MM.1S (cell line): ENCODE data around the gene NRAP.

Source experiments
- DNase-seq: peaks from one replicate; pipeline ENCODE4 v3.0.0-alpha.2; 2015
- H2AFZ ChIP-seq: fragments of 300-600 bp; sonication (generic); 2 replicates; pipeline ENCODE4 v1.6.0; 2016; ENCODE audit warnings: antibody characterized with exemption, low read length
- H3F3A ChIP-seq: fragments of 300-600 bp; sonication (generic); 2 replicates; pipeline ENCODE4 v1.6.1; 2016; ENCODE audit warnings: mild to moderate bottlenecking, antibody characterized with exemption, low read length, moderate library complexity, mixed read lengths; ENCODE audit not compliant: insufficient read depth
- H3K27ac ChIP-seq: fragments of 300-600 bp; sonication (generic); 2 replicates; pipeline ENCODE4 v1.5.1; 2016; ENCODE audit warnings: mild to moderate bottlenecking, low read length
- H3K27me3 ChIP-seq: fragments of 300-600 bp; sonication (generic); replicated peaks from 2 replicates; pipeline ENCODE4 v1.6.0; 2016; ENCODE audit warnings: low read length; ENCODE audit not compliant: insufficient read depth
- H3K36me3 ChIP-seq: fragments of 300-600 bp; sonication (generic); replicated peaks from 2 replicates; pipeline ENCODE4 v1.6.1; 2016; ENCODE audit warnings: mild to moderate bottlenecking, low read length, mixed read lengths; ENCODE audit not compliant: insufficient read depth
- H3K4me1 ChIP-seq: fragments of 300-600 bp; sonication (generic); 2 replicates; pipeline ENCODE4 v1.6.1; 2016; ENCODE audit warnings: low read length, mixed read lengths
- H3K4me2 ChIP-seq: fragments of 300-600 bp; sonication (generic); 2 replicates; pipeline ENCODE4 v1.6.0; 2016; ENCODE audit warnings: low read depth, low read length
- H3K4me3 ChIP-seq: fragments of 300-600 bp; sonication (generic); 2 replicates; pipeline ENCODE4 v1.5.1; 2016; ENCODE audit warnings: low read length, mixed read lengths
- H3K79me2 ChIP-seq: fragments of 300-600 bp; sonication (generic); 2 replicates; pipeline ENCODE4 v1.6.1; 2016; ENCODE audit warnings: mixed run types, low read length, mixed read lengths
- H3K9ac ChIP-seq: fragments of 300-600 bp; sonication (generic); 2 replicates; pipeline ENCODE4 v1.6.1; 2016; ENCODE audit warnings: low read length, mixed read lengths
- H3K9me2 ChIP-seq: fragments of 300-600 bp; sonication (generic); replicated peaks from 2 replicates; pipeline ENCODE4 v1.6.1; 2016; ENCODE audit warnings: mild to moderate bottlenecking, low read length, mixed read lengths; ENCODE audit not compliant: insufficient read depth
- H3K9me3 ChIP-seq: fragments of 300-600 bp; sonication (generic); replicated peaks from 2 replicates; pipeline ENCODE4 v1.6.1; 2016; ENCODE audit warnings: mild to moderate bottlenecking, low read length, mixed read lengths; ENCODE audit not compliant: insufficient read depth
- H4K20me1 ChIP-seq: fragments of 300-600 bp; sonication (generic); 2 replicates; pipeline ENCODE4 v1.6.1; 2016; ENCODE audit warnings: mild to moderate bottlenecking, low read length, moderate library complexity, mixed read lengths; ENCODE audit not compliant: insufficient read depth
- EZH2 ChIP-seq: fragments of 300-600 bp; sonication (generic); optimal IDR thresholded peaks from 2 replicates; pipeline ENCODE3; 2017; ENCODE audit warnings: low read depth, mild to moderate bottlenecking, antibody characterized with exemption, low read length, mixed read lengths
- EZH2phosphoT487 ChIP-seq: fragments of 300-600 bp; sonication (generic); IDR thresholded peaks from 2 replicates; pipeline ENCODE4 v1.6.1; 2018; ENCODE audit warnings: antibody characterized with exemption, low read length
- TF ChIP-seq, protein P1 (sequence below): fragments of 300-600 bp; sonication (generic); IDR thresholded peaks from 2 replicates; pipeline ENCODE4 v1.5.1; 2016; ENCODE audit warnings: antibody characterized with exemption, low read length, mixed read lengths

NRAP gene

GRCh38 chr10:113663908-113664307, at the start of gene NRAP:
Gene NRAP, minus strand, starts transcription at chr10:113664041. Its CDS starts 159 bp downstream, at chr10:113663882.
- Histone ChIP-seq H3K9me2 (no peaks in the 10 kb centered on the region), H3K9me3 (no peaks in the 10 kb centered on the region), H3K4me3 (no peak within 1 kb of the TSS), H4K20me1 (no peaks in the 10 kb centered on the region), H3K4me1 (no peaks in the 10 kb centered on the region), H3K36me3 (no peaks in the 10 kb centered on the region), H3K27me3 (no peaks in the 10 kb centered on the region), H2AFZ (no peak within 1 kb of the TSS), H3F3A (no peaks in the 10 kb centered on the region), H3K27ac (no peak within 1 kb of the TSS), H3K4me2 (no peak within 1 kb of the TSS), H3K9ac (no peak within 1 kb of the TSS), H3K79me2 (no peaks in the 10 kb centered on the region)
- no peak for TF ChIP-seq EZH2
- TF ChIP-seq, protein P1, sequence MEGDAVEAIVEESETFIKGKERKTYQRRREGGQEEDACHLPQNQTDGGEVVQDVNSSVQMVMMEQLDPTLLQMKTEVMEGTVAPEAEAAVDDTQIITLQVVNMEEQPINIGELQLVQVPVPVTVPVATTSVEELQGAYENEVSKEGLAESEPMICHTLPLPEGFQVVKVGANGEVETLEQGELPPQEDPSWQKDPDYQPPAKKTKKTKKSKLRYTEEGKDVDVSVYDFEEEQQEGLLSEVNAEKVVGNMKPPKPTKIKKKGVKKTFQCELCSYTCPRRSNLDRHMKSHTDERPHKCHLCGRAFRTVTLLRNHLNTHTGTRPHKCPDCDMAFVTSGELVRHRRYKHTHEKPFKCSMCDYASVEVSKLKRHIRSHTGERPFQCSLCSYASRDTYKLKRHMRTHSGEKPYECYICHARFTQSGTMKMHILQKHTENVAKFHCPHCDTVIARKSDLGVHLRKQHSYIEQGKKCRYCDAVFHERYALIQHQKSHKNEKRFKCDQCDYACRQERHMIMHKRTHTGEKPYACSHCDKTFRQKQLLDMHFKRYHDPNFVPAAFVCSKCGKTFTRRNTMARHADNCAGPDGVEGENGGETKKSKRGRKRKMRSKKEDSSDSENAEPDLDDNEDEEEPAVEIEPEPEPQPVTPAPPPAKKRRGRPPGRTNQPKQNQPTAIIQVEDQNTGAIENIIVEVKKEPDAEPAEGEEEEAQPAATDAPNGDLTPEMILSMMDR = no peak
- no peak for TF ChIP-seq EZH2phosphoT487
- no peak for DNase-seq

DNA sequence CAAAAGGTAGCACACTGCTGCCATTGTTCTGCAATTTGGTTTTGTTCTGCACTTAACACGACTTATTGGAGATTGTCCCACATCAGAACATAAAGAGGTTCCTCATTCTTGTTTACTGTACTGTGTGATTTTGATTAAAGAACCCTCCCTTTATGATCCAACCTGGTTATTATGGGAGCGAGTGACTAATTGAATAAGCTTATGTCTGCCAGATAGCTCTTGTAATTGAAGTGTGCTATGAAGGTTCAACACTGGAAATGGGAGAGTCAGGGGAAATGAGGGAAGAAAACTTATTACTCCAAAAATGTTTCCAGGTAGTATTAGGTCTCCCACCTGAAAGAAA, 49.8 kb upstream of the NRAP start:
- DNase-seq = no peak
- no peaks in the 10 kb centered on the region for H3K9me3 ChIP-seq
- no peaks in the 10 kb centered on the region for H3K27me3 ChIP-seq
- no peak overlapping the region for H3K9ac ChIP-seq
- no peak overlapping the region for H3K27ac ChIP-seq
- H4K20me1 ChIP-seq = no peaks in the 10 kb centered on the region
- TF ChIP-seq, protein P1 = no peak
- TF ChIP-seq EZH2 = no peak
- no peak for TF ChIP-seq EZH2phosphoT487
- no peaks in the 10 kb centered on the region for H3F3A ChIP-seq
- no peaks in the 10 kb centered on the region for H3K4me1 ChIP-seq
- H3K4me3 ChIP-seq = no peak overlapping the region
- no peak overlapping the region for H2AFZ ChIP-seq
- no peaks in the 10 kb centered on the region for H3K9me2 ChIP-seq
- peaks cover 31% of the 10 kb centered on the region for H3K79me2 ChIP-seq
- no peak overlapping the region for H3K4me2 ChIP-seq
- no peaks in the 10 kb centered on the region for H3K36me3 ChIP-seq

DNA sequence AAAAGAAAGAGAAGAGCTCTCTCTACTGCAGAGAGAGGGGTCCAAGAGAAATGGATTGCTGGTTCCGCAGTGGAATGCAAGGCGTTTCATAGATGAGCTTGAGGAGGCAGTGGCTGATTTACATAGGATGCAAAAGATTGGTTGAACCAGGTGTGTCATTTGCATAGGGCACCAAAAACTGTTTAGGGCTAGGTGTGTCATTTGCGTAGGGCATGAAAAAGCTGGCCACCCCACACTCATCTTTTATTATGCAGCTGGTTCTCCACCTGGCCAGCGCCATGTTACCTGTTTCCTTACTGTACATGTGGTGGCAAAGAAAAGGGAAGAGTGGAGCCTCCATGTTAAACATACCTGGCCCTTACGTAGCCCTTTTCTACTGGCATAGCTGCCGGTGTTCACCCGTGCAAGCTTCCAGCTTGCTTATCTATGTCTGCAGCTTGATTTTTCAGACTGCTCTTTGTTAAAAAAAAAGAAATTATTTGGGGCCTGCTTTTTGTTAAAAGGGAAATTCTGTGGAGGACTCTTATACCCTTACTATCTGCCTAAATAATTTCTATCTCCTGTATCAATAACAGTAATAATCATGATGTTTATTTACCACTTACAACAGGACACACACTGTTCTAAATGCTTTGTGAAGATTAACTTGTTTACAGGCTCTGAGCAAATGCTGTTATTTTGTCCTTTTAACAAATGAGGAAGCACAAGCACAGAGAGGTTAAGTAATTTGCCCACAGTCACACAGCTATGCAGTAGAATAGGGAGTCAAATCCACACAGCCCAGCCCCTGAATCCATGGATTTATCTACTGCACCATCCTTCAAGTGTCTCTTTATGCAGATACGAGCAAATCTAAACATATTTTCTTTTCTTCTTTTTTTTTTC, 49.2 kb upstream of the NRAP start:
- Histone ChIP-seq H3K4me2 (no peak overlapping the region), H2AFZ (no peak overlapping the region), H3K36me3 (no peaks in the 10 kb centered on the region), H3K27ac (no peak overlapping the region), H3K9me2 (no peaks in the 10 kb centered on the region), H3K9ac (no peak overlapping the region), H3K27me3 (no peaks in the 10 kb centered on the region), H3F3A (no peaks in the 10 kb centered on the region), H3K4me3 (no peak overlapping the region), H3K79me2 (peaks cover 37% of the 10 kb centered on the region), H3K4me1 (no peaks in the 10 kb centered on the region), H4K20me1 (no peaks in the 10 kb centered on the region), H3K9me3 (no peaks in the 10 kb centered on the region)
- DNase-seq = no peak
- TF ChIP-seq, protein P1 = no peak
- no peak for TF ChIP-seq EZH2phosphoT487
- no peak for TF ChIP-seq EZH2
